Right atrium auricular region (tissue), 2 donors: ENCODE data around the gene NSMCE3. TPM values are rescaled to one million over a fixed set of nuclear protein-coding genes. Genes with fewer than 3 reads are reported as not detected.

ENCODE experiments used
- DNase-seq: peaks from one replicate; pipeline ENCODE4 v3.0.0-alpha.2; 2019; ENCODE audit warnings: low spot score
- H3K27ac ChIP-seq, 2 donors: fragments of 200-600 bp; sonication (generic); 1 replicate in 1 of 2; 2 replicates in 1 of 2; pipeline ENCODE4 v1.5.1; 2016 to 2019
- H3K27me3 ChIP-seq, 2 donors: fragments of 200-600 bp; sonication (generic); one replicate each; pipeline versions ENCODE4 v1.5.1 to v1.6.0; 2017 to 2019
- H3K36me3 ChIP-seq: fragments of 200-600 bp; sonication (generic); one replicate; pipeline ENCODE4 v1.5.1; 2016
- H3K4me1 ChIP-seq, 2 donors: fragments of 200-600 bp; sonication (generic); one replicate each; pipeline versions ENCODE4 v1.5.1 to v1.6.0; 2017 to 2019
- H3K4me3 ChIP-seq, 2 donors: fragments of 200-600 bp; sonication (generic); 1 replicate in 1 of 2; 2 replicates in 1 of 2; pipeline ENCODE4 v1.5.1; 2017 to 2019; ENCODE audit warnings: mild to moderate bottlenecking in 1 of 2, moderate library complexity in 1 of 2
- H3K9me3 ChIP-seq, 2 donors: fragments of 200-600 bp; sonication (generic); one replicate each; pipeline ENCODE4 v1.5.1; 2019
- total RNA-seq, 2 donors: library from RNA; depleted of rRNA; stranded (reverse); fragments of >200 nt; gene quantifications; one replicate each; pipeline ENCODE4 v1.1.0, GENCODE V29; 2016
- TF ChIP-seq, protein P1 (sequence below), 2 donors: fragments of 200-600 bp; sonication (generic); IDR thresholded peaks; one replicate each; pipeline ENCODE4 v1.5.1; 2019; ENCODE audit warnings: antibody characterized with exemption in 2 of 2

NSMCE3 gene
- total RNA-seq, 2 donors from 2014 or later: 8.8 to 11.5 TPM

DNA sequence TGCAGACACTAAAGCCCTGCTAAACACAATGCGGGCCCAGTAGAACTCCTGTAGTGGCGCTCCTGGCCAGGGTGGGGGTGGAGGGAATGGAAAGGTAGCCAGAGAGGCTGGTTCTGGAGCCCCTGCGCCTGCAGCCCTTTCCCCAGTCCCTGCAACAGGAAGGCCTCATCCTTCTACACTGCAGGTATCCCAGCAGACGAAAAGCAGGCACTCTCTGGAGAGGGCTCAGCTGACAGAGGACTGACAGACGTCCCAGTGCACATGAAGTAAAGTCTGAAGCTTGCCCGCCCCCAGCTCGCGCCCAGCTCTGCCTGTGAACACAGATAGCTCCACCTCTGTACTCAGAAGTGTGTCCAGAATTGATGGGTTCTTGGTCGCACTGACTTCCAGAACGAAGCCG is 46.0 kb downstream of the NSMCE3 start:
- no peaks in the 10 kb centered on the region for H3K36me3 ChIP-seq
- H3K27me3 ChIP-seq: no peaks in the 10 kb centered on the region
- no peaks in the 10 kb centered on the region for H3K4me1 ChIP-seq
- no peak for DNase-seq
- TF ChIP-seq, protein P1, sequence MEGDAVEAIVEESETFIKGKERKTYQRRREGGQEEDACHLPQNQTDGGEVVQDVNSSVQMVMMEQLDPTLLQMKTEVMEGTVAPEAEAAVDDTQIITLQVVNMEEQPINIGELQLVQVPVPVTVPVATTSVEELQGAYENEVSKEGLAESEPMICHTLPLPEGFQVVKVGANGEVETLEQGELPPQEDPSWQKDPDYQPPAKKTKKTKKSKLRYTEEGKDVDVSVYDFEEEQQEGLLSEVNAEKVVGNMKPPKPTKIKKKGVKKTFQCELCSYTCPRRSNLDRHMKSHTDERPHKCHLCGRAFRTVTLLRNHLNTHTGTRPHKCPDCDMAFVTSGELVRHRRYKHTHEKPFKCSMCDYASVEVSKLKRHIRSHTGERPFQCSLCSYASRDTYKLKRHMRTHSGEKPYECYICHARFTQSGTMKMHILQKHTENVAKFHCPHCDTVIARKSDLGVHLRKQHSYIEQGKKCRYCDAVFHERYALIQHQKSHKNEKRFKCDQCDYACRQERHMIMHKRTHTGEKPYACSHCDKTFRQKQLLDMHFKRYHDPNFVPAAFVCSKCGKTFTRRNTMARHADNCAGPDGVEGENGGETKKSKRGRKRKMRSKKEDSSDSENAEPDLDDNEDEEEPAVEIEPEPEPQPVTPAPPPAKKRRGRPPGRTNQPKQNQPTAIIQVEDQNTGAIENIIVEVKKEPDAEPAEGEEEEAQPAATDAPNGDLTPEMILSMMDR (IDR thresholded peaks at IDR 0.05): no peak
- no peak overlapping the region for H3K4me3 ChIP-seq
- H3K9me3 ChIP-seq: no peaks in the 10 kb centered on the region
- H3K27ac ChIP-seq: no peak overlapping the region

DNA sequence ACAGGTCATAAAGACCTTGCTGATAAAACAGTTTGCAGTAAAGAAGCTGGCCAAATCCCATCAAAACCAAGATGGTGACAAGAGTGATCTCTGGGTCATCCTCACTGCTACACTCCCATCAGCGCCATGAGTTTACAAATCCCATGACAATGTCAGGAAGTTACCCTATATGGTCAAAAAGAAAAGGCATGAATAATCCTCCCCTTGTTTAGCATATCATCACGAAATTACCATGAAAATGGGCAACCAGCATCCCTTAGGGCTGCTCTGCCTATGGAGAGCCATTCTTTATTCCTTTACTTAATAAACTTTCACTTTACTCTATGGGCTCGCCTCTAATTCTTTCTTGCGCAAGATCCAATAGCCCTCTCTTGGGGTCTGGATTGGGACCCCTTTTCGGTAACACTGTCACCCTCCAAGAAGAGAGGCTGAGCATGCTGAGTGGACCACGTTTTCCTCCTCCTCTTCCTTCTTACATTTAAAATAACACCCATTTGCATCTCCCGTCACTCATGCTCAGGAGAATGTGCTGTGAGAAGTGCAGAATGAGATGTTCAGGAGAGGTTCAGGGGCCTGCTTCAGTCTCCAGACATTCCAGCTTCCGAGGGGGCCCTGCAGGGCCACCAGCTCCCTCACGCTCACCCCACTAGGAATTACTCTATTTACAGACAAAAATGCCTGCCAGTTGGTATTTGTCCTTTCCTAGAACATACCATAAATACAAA is 47.3 kb downstream of the NSMCE3 start:
- Histone ChIP-seq H3K4me3 (no peak overlapping the region), H3K27me3 (no peaks in the 10 kb centered on the region), H3K27ac (no peak overlapping the region), H3K4me1 (no peaks in the 10 kb centered on the region), H3K9me3 (no peaks in the 10 kb centered on the region), H3K36me3 (no peaks in the 10 kb centered on the region)
- TF ChIP-seq, protein P1 (IDR thresholded peaks at IDR 0.05): no peak
- no peak for DNase-seq

DNA sequence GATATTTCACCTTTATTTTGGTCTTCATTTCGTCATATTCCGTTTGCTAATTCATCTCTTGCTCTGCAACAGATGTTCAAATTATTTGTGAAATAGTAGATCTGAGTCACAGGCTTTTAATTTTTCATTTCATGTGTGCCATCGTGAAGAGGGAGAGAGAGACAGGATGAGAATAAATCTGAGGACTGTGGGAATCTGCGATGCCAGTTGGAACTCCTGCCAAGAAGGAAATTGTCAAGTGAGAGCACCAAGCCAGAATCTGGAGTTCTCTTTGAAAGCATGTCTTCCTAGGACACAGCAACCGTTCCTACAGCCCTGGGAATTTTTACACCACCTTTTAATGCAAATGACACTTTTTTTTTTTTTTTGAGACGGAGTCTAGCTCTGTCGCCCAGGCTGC is 48.8 kb downstream of the NSMCE3 start:
- Histone ChIP-seq H3K36me3 (no peaks in the 10 kb centered on the region), H3K27me3 (no peaks in the 10 kb centered on the region), H3K4me3 (no peak overlapping the region), H3K4me1 (no peaks in the 10 kb centered on the region), H3K9me3 (no peaks in the 10 kb centered on the region), H3K27ac (no peak overlapping the region)
- DNase-seq: no peak
- TF ChIP-seq, protein P1 (IDR thresholded peaks at IDR 0.05): no peak

DNA sequence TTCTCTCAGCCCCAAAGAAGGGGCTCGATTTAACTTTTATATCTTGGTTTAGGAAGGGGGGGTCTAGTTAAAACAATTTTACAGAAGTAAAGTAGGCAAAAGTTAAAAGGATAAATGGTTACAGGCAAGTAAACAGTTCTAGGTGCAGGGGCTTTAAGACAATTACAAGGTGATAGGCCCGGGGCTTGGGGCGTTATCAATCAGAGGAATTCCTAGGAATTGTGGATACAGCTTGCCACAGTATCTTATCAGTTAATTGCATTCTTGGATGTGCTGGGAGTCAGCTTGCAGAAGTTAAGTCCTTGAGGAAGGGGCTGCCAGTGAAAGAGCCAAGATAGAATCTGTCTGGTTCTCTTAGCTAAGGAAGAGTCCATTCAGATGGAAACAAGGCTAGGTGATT is 52.7 kb downstream of the NSMCE3 start:
- Histone ChIP-seq H3K4me1 (no peaks in the 10 kb centered on the region), H3K27ac (no peak overlapping the region), H3K27me3 (no peaks in the 10 kb centered on the region), H3K9me3 (no peaks in the 10 kb centered on the region), H3K36me3 (no peaks in the 10 kb centered on the region), H3K4me3 (no peak overlapping the region)
- no peak for DNase-seq
- TF ChIP-seq, protein P1 (IDR thresholded peaks at IDR 0.05): no peak
